Activated T-helper 17 cell treated with anti-CD3 and anti-CD28 coated beads, Interleukin-2, amount 50 U/mL, for 72 hours (primary cell): ENCODE data around the gene TENM4. TPM values are rescaled to one million over a fixed set of nuclear protein-coding genes. Genes with fewer than 3 reads are reported as not detected.
A peak's percentile ranks its signal among the peaks of the same experiment; 100 is the strongest.

Experiments
- ATAC-seq: fragments of 150-1000 bp; cut with Tn5 transposase; replicated peaks from 2 replicates; pipeline ENCODE4 v1.10.0; 2021; ENCODE audit warnings: mild to moderate bottlenecking, moderate library complexity
- H3K27ac Mint-ChIP-seq: one replicate; pipeline ENCODE4 v1.8.0; 2022; ENCODE audit warnings: mixed read lengths
- H3K27me3 Mint-ChIP-seq: one replicate; pipeline ENCODE4 v1.8.0; 2022; ENCODE audit warnings: mixed read lengths
- H3K36me3 Mint-ChIP-seq: one replicate; pipeline ENCODE4 v1.8.0; 2022; ENCODE audit warnings: low read depth, mild to moderate bottlenecking, mixed read lengths
- H3K4me1 Mint-ChIP-seq: one replicate; pipeline ENCODE4 v1.8.0; 2022; ENCODE audit warnings: mixed read lengths
- H3K4me3 Mint-ChIP-seq: one replicate; pipeline ENCODE4 v1.8.0; 2022; ENCODE audit warnings: mild to moderate bottlenecking, mixed read lengths
- H3K9me3 Mint-ChIP-seq: one replicate; pipeline ENCODE4 v1.8.0; 2022; ENCODE audit warnings: mixed read lengths
- total RNA-seq, 2 donors: library from RNA; stranded (reverse); gene quantifications; one replicate each; pipeline ENCODE4 v1.2.3, GENCODE V29; 2022

The TENM4 gene
- total RNA-seq, 2 donors from 2014 or later, result 0.15 TPM; not detected in 1

- Mint-ChIP-seq H3K4me1 (no peaks in the 10 kb centered on the region), H3K9me3 (no peaks in the 10 kb centered on the region), H3K36me3 (no peaks in the 10 kb centered on the region), H3K27me3 (no peaks in the 10 kb centered on the region), H3K27ac (no peak overlapping the region), H3K4me3 (no peak overlapping the region)
- ATAC-seq, result no peak
These were observed 357.9 kb downstream of the TENM4 start for GRCh38 chr11:79082907-79083306.

GRCh38 chr11:79082280-79082679, 358.6 kb downstream of the TENM4 start:
- Mint-ChIP-seq H3K4me1 (no peaks in the 10 kb centered on the region), H3K27me3 (no peaks in the 10 kb centered on the region), H3K4me3 (no peak overlapping the region), H3K36me3 (no peaks in the 10 kb centered on the region), H3K9me3 (no peaks in the 10 kb centered on the region), H3K27ac (no peak overlapping the region)
- ATAC-seq, result no peak

GRCh38 chr11:79081471-79082031, 359.3 kb downstream of the TENM4 start:
- no peaks in the 10 kb centered on the region for H3K4me1 Mint-ChIP-seq
- H3K27me3 Mint-ChIP-seq, result no peaks in the 10 kb centered on the region
- H3K4me3 Mint-ChIP-seq, result no peak overlapping the region
- ATAC-seq, result no peak
- no peaks in the 10 kb centered on the region for H3K9me3 Mint-ChIP-seq
- H3K36me3 Mint-ChIP-seq, result no peaks in the 10 kb centered on the region
- H3K27ac Mint-ChIP-seq, result no peak overlapping the region

GRCh38 chr11:79080551-79080950, 360.3 kb downstream of the TENM4 start:
- Mint-ChIP-seq H3K9me3 (no peaks in the 10 kb centered on the region), H3K4me3 (no peak overlapping the region), H3K4me1 (no peaks in the 10 kb centered on the region), H3K36me3 (no peaks in the 10 kb centered on the region), H3K27ac (no peak overlapping the region), H3K27me3 (no peaks in the 10 kb centered on the region)
- ATAC-seq, result no peak

GRCh38 chr11:79078999-79079398, 361.8 kb downstream of the TENM4 start:
- H3K4me1 Mint-ChIP-seq, result no peaks in the 10 kb centered on the region
- H3K27ac Mint-ChIP-seq, result no peak overlapping the region
- no peak overlapping the region for H3K4me3 Mint-ChIP-seq
- H3K27me3 Mint-ChIP-seq, result no peaks in the 10 kb centered on the region
- H3K36me3 Mint-ChIP-seq, result no peaks in the 10 kb centered on the region
- H3K9me3 Mint-ChIP-seq, result no peaks in the 10 kb centered on the region
- ATAC-seq, result no peak

- Mint-ChIP-seq H3K36me3 (no peaks in the 10 kb centered on the region), H3K27ac (no peak overlapping the region), H3K4me3 (no peak overlapping the region), H3K27me3 (no peaks in the 10 kb centered on the region), H3K9me3 (no peaks in the 10 kb centered on the region), H3K4me1 (no peaks in the 10 kb centered on the region)
- ATAC-seq, result peak; percentile 37
These were observed 362.4 kb downstream of the TENM4 start for GRCh38 chr11:79078456-79078855.

- H3K27ac Mint-ChIP-seq, result no peak overlapping the region
- no peaks in the 10 kb centered on the region for H3K9me3 Mint-ChIP-seq
- H3K4me3 Mint-ChIP-seq, result no peak overlapping the region
- no peaks in the 10 kb centered on the region for H3K27me3 Mint-ChIP-seq
- H3K36me3 Mint-ChIP-seq, result no peaks in the 10 kb centered on the region
- H3K4me1 Mint-ChIP-seq, result no peaks in the 10 kb centered on the region
- no peak for ATAC-seq
These were observed 363.0 kb downstream of the TENM4 start for GRCh38 chr11:79077702-79078330.

- H3K4me1 Mint-ChIP-seq, result no peaks in the 10 kb centered on the region
- peak; percentile 16 for ATAC-seq
- no peak overlapping the region for H3K27ac Mint-ChIP-seq
- H3K36me3 Mint-ChIP-seq, result no peaks in the 10 kb centered on the region
- H3K9me3 Mint-ChIP-seq, result no peaks in the 10 kb centered on the region
- no peak overlapping the region for H3K4me3 Mint-ChIP-seq
- no peaks in the 10 kb centered on the region for H3K27me3 Mint-ChIP-seq
These were observed 364.2 kb downstream of the TENM4 start for GRCh38 chr11:79076526-79077115.

GRCh38 chr11:79074547-79074946, 366.3 kb downstream of the TENM4 start:
- no peaks in the 10 kb centered on the region for H3K4me1 Mint-ChIP-seq
- no peaks in the 10 kb centered on the region for H3K9me3 Mint-ChIP-seq
- H3K36me3 Mint-ChIP-seq, result no peaks in the 10 kb centered on the region

GRCh38 chr11:79071190-79071589, 369.6 kb downstream of the TENM4 start:
- Mint-ChIP-seq H3K9me3 (no peaks in the 10 kb centered on the region), H3K36me3 (no peaks in the 10 kb centered on the region), H3K27ac (no peak overlapping the region), H3K4me1 (no peaks in the 10 kb centered on the region), H3K4me3 (no peak overlapping the region), H3K27me3 (peaks cover 5% of the 10 kb centered on the region)
- no peak for ATAC-seq

More at GRCh38 chr11:79074547-79074946, 366.3 kb downstream of the TENM4 start:
- Mint-ChIP-seq H3K27ac (no peak overlapping the region), H3K27me3 (no peaks in the 10 kb centered on the region), H3K4me3 (no peak overlapping the region)
- no peak for ATAC-seq

GRCh38 chr11:79070518-79070917, 370.3 kb downstream of the TENM4 start:
- Mint-ChIP-seq H3K36me3 (no peaks in the 10 kb centered on the region), H3K9me3 (no peaks in the 10 kb centered on the region), H3K4me3 (no peak overlapping the region), H3K27me3 (peaks cover 5% of the 10 kb centered on the region), H3K4me1 (no peaks in the 10 kb centered on the region), H3K27ac (no peak overlapping the region)
- ATAC-seq, result no peak

GRCh38 chr11:79069504-79069903, 371.3 kb downstream of the TENM4 start:
- no peak overlapping the region for H3K4me3 Mint-ChIP-seq
- H3K4me1 Mint-ChIP-seq, result no peaks in the 10 kb centered on the region
- H3K27me3 Mint-ChIP-seq, result peaks cover 5% of the 10 kb centered on the region
- H3K9me3 Mint-ChIP-seq, result no peaks in the 10 kb centered on the region
- H3K27ac Mint-ChIP-seq, result no peak overlapping the region
- H3K36me3 Mint-ChIP-seq, result no peaks in the 10 kb centered on the region
- ATAC-seq, result no peak

- Mint-ChIP-seq H3K36me3 (no peaks in the 10 kb centered on the region), H3K27me3 (peaks cover 5% of the 10 kb centered on the region), H3K4me1 (no peaks in the 10 kb centered on the region), H3K9me3 (no peaks in the 10 kb centered on the region), H3K27ac (no peak overlapping the region), H3K4me3 (no peak overlapping the region)
- no peak for ATAC-seq
These were observed 372.5 kb downstream of the TENM4 start for GRCh38 chr11:79068356-79068755.

GRCh38 chr11:79067352-79067679, 373.5 kb downstream of the TENM4 start:
- H3K27me3 Mint-ChIP-seq, result peaks cover 5% of the 10 kb centered on the region
- no peaks in the 10 kb centered on the region for H3K4me1 Mint-ChIP-seq
- no peaks in the 10 kb centered on the region for H3K9me3 Mint-ChIP-seq
- no peak for ATAC-seq
- no peak overlapping the region for H3K4me3 Mint-ChIP-seq
- H3K36me3 Mint-ChIP-seq, result no peaks in the 10 kb centered on the region
- H3K27ac Mint-ChIP-seq, result no peak overlapping the region

GRCh38 chr11:79066456-79067351, 374.1 kb downstream of the TENM4 start:
- H3K9me3 Mint-ChIP-seq, result no peaks in the 10 kb centered on the region
- H3K4me3 Mint-ChIP-seq, result no peak overlapping the region
- no peak overlapping the region for H3K27ac Mint-ChIP-seq
- ATAC-seq, result no peak
- H3K4me1 Mint-ChIP-seq, result no peaks in the 10 kb centered on the region
- H3K27me3 Mint-ChIP-seq, result peaks cover 5% of the 10 kb centered on the region
- no peaks in the 10 kb centered on the region for H3K36me3 Mint-ChIP-seq
